ENCODE data around the gene SLC19A2.

The SLC19A2 gene

GRCh38 chr1:169474302-169474995, 11.3 kb downstream of the SLC19A2 start:
- no peak for DNase-seq (ENCODE audit: low read depth)

- no peak for DNase-seq (ENCODE audit: low read depth)
These were observed 12.4 kb downstream of the SLC19A2 start for GRCh38 chr1:169473347-169473746.

- DNase-seq (ENCODE audit: low read depth) = no peak
These were observed 13.0 kb downstream of the SLC19A2 start for GRCh38 chr1:169472738-169473137.

- no peak for DNase-seq (ENCODE audit: low read depth)
These were observed 16.8 kb downstream of the SLC19A2 start for GRCh38 chr1:169468982-169469381.

DNA sequence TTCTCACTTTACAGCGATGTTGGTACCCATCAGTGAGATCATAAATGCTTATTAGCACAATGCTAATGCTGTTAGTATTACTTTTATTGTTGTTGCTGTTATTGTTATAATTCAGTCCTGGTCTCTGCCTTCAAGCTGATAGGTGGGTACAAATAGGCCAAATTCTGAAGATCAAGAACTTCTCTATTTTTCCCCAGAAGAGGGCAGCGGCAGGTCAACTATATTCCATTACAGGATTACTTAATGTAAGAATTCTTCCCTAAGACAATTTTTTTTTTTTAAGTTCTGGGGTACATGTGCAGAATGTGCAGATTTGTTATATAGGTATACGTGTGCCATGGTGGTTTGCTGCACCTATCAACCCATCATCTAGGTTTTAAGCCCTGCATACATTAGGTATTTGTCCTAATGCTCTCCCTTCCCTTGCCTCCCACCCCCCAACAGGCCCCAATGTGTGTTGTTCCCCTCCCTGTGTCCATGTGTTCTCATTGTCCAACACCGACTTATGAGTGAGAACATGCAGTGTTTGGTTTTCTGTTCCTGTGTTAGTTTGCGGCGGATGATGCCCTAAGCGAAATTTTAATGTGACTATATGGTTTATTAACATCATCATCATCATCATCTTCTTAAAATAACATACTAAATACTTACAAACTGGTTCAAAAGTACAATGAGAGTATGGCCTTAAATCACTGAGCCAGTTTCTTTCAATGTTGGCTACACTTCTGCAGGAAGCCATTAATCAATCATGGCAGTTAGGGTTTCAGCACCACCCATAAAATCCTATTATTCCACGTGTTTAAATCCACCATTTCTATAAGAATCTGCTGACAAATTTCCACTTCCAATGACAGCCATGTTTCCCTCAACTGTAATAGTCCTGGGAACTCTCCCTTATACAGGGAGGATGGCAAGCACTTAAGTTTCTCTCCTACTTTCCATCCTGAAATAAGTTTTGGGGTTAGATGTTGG, 19.2 kb downstream of the SLC19A2 start:
- DNase-seq (ENCODE audit: low read depth) = peak; percentile 15

DNA sequence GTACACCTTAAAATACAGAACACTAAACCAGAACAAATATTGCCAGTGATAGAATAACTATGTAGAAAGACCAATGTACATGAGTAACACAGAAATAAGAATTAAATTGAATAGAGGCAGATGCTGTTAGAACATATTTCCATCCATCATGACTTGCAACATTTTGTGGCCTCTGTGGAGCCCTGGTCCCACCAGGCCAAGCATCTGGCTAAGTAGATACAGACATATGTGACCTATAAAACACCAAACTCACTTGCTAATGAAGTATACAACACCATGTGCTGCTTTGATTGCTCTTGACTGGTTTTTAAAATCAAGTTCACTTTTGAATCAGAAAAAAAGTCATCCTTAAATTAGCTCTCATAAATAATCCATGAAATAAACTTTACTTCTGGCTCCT, 20.5 kb downstream of the SLC19A2 start:
- no peak for DNase-seq (ENCODE audit: low read depth)

DNA sequence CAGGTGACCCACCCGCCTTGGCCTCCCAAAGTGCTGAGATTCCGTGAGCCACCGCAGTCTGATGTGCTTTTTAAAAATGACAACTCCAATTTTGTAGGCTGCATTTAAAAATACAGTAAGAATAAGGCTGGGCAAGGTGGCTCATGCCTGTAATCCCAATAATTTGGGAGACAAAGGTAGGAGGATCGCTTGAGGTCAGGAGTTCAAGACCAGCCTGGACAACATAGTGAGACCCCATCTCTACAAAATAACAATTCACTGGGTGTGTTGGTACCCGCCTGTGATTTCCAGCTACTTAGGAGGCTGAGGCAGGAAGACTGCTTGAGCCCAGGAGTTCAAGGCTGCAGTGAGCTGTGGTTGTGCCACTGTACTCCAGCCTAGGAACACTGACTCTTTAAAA, 23.4 kb downstream of the SLC19A2 start:
- DNase-seq (ENCODE audit: low read depth) = no peak

- DNase-seq (ENCODE audit: low read depth) = no peak
These were observed 24.2 kb downstream of the SLC19A2 start for GRCh38 chr1:169461390-169462000.

DNA sequence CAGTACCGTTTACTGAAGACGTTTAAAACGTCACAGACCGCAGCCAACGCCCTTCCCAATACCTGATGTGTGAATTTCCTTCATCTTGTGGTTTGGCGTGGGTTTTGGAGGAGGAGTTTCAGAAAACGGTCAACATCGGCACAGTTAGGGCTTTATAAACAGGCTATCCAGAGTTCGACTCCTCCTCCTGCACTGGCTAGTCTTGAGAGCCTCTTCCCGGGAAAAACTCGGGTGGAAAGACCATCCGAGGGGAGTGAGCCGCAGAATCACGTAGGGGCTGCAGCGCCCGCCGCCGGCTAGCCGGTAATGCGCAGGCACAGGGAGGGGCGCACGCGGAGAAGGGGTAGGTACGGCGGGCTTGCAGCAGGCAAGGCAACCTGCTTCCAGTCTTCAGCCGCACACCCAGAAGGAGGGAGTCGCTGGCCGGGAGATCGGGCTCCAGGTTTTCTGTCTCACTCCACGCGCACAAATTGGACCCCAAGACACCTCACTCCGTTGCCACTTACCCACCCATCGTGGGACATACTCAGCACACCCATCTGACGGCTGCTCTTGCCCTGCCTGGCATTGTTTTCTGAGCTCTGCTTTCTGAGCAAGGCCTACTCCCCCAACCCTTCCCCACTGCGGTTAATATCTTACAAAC, 25.4 kb downstream of the SLC19A2 start:
- no peak for DNase-seq (ENCODE audit: low read depth)

DNA sequence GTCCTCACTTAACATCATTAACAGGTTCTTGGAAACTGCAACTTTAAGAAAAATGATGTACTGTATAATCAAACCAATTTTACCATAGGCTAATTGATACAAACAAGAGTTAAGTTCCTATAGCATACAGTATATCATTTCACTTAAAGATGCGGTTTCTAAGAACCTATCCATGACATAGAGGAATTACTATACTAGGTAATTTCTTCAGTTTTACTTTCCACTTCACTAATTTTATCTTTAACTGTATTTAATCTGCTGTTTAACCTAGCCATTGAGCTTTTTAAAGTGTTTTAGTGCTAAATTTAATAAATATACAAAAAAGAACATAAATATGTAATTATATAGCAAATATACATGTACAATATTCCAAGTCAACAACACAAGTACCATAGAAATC, 28.3 kb downstream of the SLC19A2 start:
- no peak for DNase-seq (ENCODE audit: low read depth)

GRCh38 chr1:169456029-169456428, 29.7 kb downstream of the SLC19A2 start:
- DNase-seq (ENCODE audit: low read depth) = no peak

- no peak for DNase-seq (ENCODE audit: low read depth)
These were observed 32.8 kb downstream of the SLC19A2 start for GRCh38 chr1:169452921-169453320.

DNA sequence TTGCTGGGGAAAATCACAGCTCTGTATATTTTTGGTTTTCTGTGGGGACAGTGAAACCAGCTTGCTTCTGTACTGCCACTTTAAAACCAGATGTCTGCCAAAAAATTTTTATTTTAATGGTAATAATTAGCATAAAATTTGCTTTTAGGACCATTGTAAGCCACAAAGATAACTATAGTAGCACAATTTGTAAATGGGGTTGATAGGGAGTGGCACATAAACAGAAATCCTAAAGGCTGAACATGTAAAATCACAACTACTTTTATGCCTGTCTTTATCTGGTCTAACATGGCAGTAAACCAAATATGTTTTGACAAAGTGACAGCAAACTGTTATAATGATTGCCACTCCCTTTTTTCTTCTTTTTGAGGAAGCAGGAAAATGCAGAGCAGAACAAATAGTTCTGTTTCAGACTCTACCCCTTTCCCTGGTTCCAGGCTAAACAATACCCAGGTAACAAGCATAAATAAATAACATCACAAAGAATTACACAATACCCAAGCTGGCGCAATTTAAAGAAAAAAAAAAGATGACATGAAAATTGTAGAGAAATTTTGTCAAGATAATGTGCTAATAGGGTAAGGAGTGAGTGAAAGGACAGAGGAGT, 34.4 kb downstream of the SLC19A2 start:
- no peak for DNase-seq (ENCODE audit: low read depth)

GRCh38 chr1:169443923-169444322, 41.8 kb downstream of the SLC19A2 start:
- DNase-seq (ENCODE audit: low read depth) = no peak

GRCh38 chr1:169427081-169427641, 58.6 kb downstream of the SLC19A2 start, which contains the start of gene CCDC181:
Gene CCDC181, minus strand, starts transcription at chr1:169427474. Its CDS starts 2,547 bp downstream, at chr1:169424927.
- DNase-seq (ENCODE audit: low read depth) = peak; percentile 22

DNA sequence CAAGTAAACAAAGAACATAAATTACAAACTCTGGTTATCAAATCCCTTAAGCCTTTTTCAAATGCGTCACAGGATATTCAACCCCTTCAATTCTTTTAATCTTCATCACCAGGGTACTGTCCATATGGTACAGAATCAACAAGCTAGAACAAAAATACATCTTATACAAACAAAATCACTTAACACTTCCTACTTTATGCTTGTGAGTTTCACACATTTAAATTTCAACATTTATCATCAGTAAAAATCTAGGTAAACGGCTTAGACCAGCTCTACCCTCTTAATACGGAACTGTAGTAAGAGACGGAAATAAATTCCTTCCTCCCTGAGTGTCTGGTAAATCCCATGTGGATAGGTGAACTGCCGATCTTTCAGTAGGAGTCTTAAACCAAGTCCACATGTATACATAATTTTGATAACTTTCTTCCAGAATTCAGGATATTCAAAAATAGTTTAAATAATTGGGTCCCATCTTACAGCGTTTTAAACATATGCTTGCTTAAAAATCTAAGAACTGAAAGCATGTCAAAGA, 59.5 kb downstream of the SLC19A2 start:
- DNase-seq (ENCODE audit: low read depth) = no peak

GRCh38 chr1:169421309-169421708, 64.4 kb downstream of the SLC19A2 start:
- no peak for DNase-seq (ENCODE audit: low read depth)

DNA sequence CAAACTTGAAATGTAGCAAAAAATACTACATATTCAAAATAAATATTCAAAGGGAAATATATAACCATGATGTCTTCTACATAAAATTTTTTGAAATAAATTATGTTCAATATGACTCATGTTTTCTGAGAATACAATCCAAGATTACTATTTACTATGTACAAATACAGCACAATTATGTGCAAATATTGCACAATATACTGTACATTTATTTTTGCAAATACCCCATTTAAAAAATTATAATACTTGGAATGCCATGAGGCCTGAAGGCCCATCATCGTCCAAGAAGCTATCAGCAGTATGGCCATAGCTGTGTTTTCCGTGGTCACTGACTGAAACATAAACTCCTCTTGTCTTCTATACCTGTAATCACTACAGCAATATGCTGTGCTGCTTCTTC, 70.8 kb downstream of the SLC19A2 start:
- no peak for DNase-seq (ENCODE audit: low read depth)
